DOHH2 (cell line): ENCODE results near the gene ARHGAP35.

ENCODE experiments used
- H3F3A ChIP-seq: fragments of 200-600 bp; sonication (generic), shearing (Covaris generic); 2 replicates; pipeline ENCODE4 v1.6.0; 2016; ENCODE audit warnings: antibody characterized with exemption, mild to moderate bottlenecking; ENCODE audit not compliant: control insufficient read depth, insufficient read depth
- H3K27ac ChIP-seq: fragments of 200-600 bp; sonication (generic); 2 replicates; pipeline ENCODE4 v1.5.1; 2014; ENCODE audit warnings: low read depth, mild to moderate bottlenecking, low read length, moderate library complexity
- H3K27me3 ChIP-seq: fragments of 200-600 bp; sonication (generic); 2 replicates; pipeline ENCODE4 v1.6.1; 2014; ENCODE audit warnings: mild to moderate bottlenecking, low read length, mixed read lengths; ENCODE audit not compliant: control insufficient read depth
- H3K36me3 ChIP-seq: fragments of 200-600 bp; sonication (generic); 2 replicates; pipeline ENCODE4 v1.6.1; 2014; ENCODE audit warnings: mild to moderate bottlenecking, low read length, moderate library complexity, mixed read lengths; ENCODE audit not compliant: control insufficient read depth
- H3K4me1 ChIP-seq: fragments of 200-600 bp; sonication (generic); 2 replicates; pipeline ENCODE4 v1.6.1; 2014; ENCODE audit warnings: mild to moderate bottlenecking, low read length, mixed read lengths; ENCODE audit not compliant: control insufficient read depth
- H3K4me2 ChIP-seq: fragments of 200-600 bp; sonication (generic); 2 replicates; pipeline ENCODE4 v1.6.0; 2014; ENCODE audit warnings: mild to moderate bottlenecking, low read length, moderate library complexity
- H3K4me3 ChIP-seq: fragments of 200-600 bp; sonication (generic); 2 replicates; pipeline ENCODE4 v1.5.1; 2014; ENCODE audit warnings: mild to moderate bottlenecking, low read length, mixed read lengths
- H3K79me2 ChIP-seq: fragments of 200-600 bp; sonication (generic); 2 replicates; pipeline ENCODE4 v1.6.1; 2014; ENCODE audit warnings: mild to moderate bottlenecking, low read length, mixed read lengths; ENCODE audit not compliant: control insufficient read depth
- H3K9me2 ChIP-seq: fragments of 200-600 bp; sonication (generic); replicated peaks from 2 replicates; pipeline ENCODE4 v1.6.1; 2014; ENCODE audit warnings: mild to moderate bottlenecking, low read length, mixed read lengths; ENCODE audit not compliant: control insufficient read depth
- H3K9me3 ChIP-seq: fragments of 200-600 bp; sonication (generic); 2 replicates; pipeline ENCODE4 v1.6.1; 2014; ENCODE audit warnings: antibody characterized with exemption, low read length, mixed read lengths; ENCODE audit not compliant: control insufficient read depth, insufficient read depth
- H4K20me1 ChIP-seq: fragments of 200-600 bp; sonication (generic); 2 replicates; pipeline ENCODE4 v1.6.0; 2014; ENCODE audit warnings: low read depth, mild to moderate bottlenecking, antibody characterized with exemption, low read length, moderate library complexity; ENCODE audit not compliant: control insufficient read depth, insufficient read depth
- EZH2phosphoT487 ChIP-seq: fragments of 200-600 bp; sonication (generic); IDR thresholded peaks from 2 replicates; pipeline ENCODE4 v1.6.1; 2017; ENCODE audit warnings: borderline replicate concordance, mild to moderate bottlenecking, antibody characterized with exemption, low read length, moderate library complexity, mixed read lengths
- TF ChIP-seq, protein P1 (sequence below): fragments of 200-600 bp; sonication (generic); IDR thresholded peaks from one replicate; pipeline ENCODE4 v1.5.1; 2014; ENCODE audit warnings: antibody characterized with exemption, mild to moderate bottlenecking, low read depth, low read length; ENCODE audit not compliant: poor library complexity, severe bottlenecking

ARHGAP35 gene

DNA sequence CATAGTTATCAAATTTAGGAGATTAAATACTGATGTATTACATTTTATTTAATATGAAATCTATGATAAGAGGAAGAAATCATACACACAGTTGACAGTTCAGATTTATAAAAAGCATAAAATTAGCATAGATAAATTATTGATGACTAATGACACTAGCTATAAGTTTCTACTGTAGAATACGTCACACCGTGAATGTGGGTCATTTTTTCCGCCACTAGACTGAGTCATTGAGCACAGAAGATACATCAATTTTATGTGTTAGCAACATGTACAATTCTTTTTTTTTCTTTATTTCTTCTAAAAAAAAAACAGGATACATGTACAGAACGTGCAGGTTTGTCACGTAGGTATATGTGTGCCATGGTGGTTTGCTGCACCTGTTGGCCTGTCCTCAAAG lies 32.3 kb upstream of the ARHGAP35 start:
- Histone ChIP-seq H3K4me1 (peaks cover 30% of the 10 kb centered on the region), H3F3A (no peaks in the 10 kb centered on the region), H3K4me2 (no peak overlapping the region), H3K27ac (no peak overlapping the region), H3K9me3 (no peaks in the 10 kb centered on the region), H3K9me2 (no peaks in the 10 kb centered on the region), H3K27me3 (no peaks in the 10 kb centered on the region), H3K36me3 (no peaks in the 10 kb centered on the region), H3K79me2 (no peaks in the 10 kb centered on the region), H3K4me3 (no peak overlapping the region), H4K20me1 (no peaks in the 10 kb centered on the region)
- TF ChIP-seq, protein P1, sequence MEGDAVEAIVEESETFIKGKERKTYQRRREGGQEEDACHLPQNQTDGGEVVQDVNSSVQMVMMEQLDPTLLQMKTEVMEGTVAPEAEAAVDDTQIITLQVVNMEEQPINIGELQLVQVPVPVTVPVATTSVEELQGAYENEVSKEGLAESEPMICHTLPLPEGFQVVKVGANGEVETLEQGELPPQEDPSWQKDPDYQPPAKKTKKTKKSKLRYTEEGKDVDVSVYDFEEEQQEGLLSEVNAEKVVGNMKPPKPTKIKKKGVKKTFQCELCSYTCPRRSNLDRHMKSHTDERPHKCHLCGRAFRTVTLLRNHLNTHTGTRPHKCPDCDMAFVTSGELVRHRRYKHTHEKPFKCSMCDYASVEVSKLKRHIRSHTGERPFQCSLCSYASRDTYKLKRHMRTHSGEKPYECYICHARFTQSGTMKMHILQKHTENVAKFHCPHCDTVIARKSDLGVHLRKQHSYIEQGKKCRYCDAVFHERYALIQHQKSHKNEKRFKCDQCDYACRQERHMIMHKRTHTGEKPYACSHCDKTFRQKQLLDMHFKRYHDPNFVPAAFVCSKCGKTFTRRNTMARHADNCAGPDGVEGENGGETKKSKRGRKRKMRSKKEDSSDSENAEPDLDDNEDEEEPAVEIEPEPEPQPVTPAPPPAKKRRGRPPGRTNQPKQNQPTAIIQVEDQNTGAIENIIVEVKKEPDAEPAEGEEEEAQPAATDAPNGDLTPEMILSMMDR: no peak
- no peak for TF ChIP-seq EZH2phosphoT487

DNA sequence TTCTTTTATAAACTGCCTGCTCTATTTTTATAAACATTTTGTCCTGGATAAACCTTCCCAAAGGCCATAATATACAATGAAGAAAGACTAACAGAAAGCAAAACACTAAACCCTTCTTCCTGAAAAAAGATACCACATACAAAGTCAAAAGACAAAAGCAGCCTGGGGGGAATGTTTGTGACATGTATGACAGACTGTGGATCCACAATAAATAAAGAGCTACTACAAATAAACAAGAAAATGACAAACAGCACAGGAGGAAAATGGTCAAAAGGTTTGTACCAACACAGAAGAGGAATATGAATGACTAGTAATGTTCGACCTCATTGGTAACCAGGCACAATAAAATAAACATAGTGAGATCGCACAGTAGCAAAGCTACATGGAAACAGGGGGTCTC lies 29.9 kb upstream of the ARHGAP35 start:
- Histone ChIP-seq H3K27ac (no peak overlapping the region), H3K9me3 (no peaks in the 10 kb centered on the region), H3K9me2 (no peaks in the 10 kb centered on the region), H3F3A (no peaks in the 10 kb centered on the region), H3K4me2 (no peak overlapping the region), H3K36me3 (no peaks in the 10 kb centered on the region), H3K79me2 (no peaks in the 10 kb centered on the region), H4K20me1 (no peaks in the 10 kb centered on the region), H3K4me3 (no peak overlapping the region), H3K27me3 (no peaks in the 10 kb centered on the region), H3K4me1 (peaks cover 6% of the 10 kb centered on the region)
- TF ChIP-seq, protein P1: no peak
- no peak for TF ChIP-seq EZH2phosphoT487

DNA sequence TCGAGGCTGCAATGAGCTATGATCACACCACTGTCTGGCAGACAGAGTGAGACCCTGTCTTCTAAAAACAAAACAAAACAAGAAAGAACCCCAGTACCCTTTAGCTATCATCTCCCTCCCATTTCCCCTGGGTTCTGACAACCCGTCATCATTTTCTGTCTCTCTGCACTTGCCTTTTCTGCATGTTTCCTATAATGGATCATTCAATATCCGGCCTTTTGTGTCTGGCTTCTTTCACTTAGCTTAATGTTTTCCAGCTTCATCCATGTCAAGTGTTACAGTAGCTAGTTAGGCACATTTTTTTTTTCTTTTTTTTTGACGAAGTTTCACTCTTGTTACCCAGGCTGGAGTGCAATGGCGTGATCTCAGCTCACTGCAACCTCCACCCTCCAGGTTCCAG lies 26.7 kb upstream of the ARHGAP35 start:
- no peak overlapping the region for H3K27ac ChIP-seq
- TF ChIP-seq, protein P1: no peak
- no peak for TF ChIP-seq EZH2phosphoT487
- no peaks in the 10 kb centered on the region for H4K20me1 ChIP-seq
- no peaks in the 10 kb centered on the region for H3K27me3 ChIP-seq
- H3K4me3 ChIP-seq: no peak overlapping the region
- H3K79me2 ChIP-seq: no peaks in the 10 kb centered on the region
- H3K9me3 ChIP-seq: no peaks in the 10 kb centered on the region
- peaks cover 9% of the 10 kb centered on the region; the same call in 1 of the 2 replicates for H3K36me3 ChIP-seq
- no peak overlapping the region for H3K4me2 ChIP-seq
- no peaks in the 10 kb centered on the region for H3K9me2 ChIP-seq
- no peaks in the 10 kb centered on the region for H3F3A ChIP-seq
- H3K4me1 ChIP-seq: no peaks in the 10 kb centered on the region
